NOMO-1 treated with DMSO at 0.1 percent for 48 hours (cell line): Measurements from ENCODE around the gene PDZD2.

ENCODE experiments used
- DNase-seq: peaks from one replicate; lab custom pipeline; 2025; ENCODE audit not compliant: unreplicated experiment; lab: John Stamatoyannopoulos, UW

The PDZD2 gene

DNA sequence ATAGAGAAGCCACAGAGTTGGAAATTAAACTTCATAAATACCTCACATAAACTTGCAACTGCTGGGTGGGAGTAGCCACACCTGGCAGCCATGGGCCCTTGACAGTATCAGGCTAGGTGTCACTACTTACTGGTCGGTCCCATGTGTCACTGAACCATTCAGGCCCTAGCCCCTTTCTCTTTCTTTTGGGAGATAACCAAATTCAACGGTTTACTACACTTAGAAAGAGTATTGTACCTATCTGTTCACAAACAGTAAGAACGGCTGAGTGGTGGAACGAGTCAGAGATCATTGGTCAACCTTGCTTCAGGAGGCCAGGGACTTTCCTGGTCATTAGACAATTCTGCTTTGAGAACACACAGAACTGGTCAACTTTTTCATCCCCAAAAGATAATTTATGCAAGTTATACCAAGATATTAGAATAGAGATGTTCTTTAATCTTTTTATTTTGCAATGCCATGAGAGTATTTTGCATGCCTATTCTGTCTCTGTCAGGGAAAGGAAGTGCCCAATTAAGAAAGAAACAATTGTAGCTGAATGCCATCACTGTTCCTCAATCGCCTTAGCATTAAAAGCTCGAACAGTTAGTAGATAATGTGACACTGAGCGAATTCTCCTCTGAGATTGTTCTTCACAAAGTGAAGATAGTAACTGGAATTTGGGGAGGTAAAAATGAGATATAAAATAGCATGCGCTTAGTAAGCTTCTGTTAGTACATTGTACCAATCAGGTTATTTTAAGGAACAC, 484.3 kb downstream of the PDZD2 start:
- peak; percentile 67 for DNase-seq

DNA sequence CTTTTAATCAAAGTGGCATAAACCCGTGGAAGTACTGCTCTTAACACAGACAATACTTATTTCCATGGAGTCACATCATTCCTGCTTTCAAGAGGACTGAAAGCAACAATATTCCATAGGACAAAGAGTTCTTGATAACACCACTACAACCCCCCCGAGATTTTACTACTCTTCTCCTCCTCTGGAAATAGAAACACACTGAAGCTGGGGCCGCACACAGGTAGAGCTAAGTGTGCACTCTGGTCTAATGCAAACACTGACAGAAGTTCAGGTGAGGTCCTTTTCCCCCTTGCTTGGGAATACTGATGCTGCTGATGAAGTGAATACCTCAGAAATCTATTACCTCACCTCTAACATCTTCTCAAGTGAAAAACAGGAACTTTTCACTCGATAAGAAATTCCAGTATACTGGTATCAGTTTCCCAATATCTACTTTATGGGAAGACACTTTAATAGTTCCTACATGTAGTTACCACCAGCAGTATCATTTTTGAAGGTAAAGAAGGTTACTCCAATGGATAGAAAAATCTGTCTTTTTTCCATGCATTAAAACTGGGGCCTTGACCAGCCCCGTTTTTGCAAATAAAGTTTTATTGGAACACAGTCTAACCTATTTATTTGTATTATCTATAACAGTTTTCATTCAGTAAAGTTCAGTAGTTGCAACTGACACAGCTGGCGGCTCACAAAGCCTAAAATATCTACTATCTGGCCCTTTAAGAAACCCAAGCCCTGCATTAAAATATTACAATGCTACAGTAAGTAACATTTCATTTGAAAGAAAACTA, 485.2 kb downstream of the PDZD2 start:
- no peak for DNase-seq

DNA sequence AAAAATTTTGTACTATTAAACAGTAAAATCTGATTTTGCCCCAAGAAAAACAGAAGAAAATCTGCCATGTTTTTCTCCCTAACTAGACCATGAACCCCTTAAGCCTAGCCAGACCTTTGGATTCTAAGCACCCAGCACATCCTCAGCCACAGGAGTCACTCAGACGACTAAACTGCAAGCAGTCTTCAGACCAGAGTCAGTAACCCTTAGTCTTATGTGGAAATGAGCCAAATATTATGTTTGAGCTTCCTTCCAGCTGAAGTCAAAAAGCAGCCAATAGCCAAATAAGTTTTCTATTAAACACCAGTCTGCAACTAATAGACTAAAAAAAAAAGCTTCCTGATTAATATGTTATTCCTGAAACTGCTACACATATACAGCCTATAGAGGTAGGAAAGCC, 487.8 kb downstream of the PDZD2 start:
- no peak for DNase-seq

DNA sequence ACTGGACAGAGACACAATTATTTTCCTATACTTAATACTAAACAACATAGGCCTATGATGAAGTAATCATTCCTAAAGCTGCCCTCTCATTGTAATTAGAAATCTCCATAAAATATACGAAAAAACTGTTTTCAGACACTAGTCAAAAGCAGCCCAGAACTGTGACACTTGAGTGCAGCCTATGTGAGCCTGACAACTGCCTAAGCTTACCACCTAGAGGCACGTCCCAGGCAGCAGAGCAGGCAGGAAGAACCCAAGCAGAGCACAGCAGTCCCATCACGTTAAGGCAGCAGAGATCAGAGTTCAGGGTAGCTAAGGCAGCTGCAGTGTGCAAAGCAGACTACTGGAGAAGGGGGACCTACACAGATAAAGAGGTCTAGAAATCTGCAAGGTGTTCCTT, 488.8 kb downstream of the PDZD2 start:
- DNase-seq, result no peak

DNA sequence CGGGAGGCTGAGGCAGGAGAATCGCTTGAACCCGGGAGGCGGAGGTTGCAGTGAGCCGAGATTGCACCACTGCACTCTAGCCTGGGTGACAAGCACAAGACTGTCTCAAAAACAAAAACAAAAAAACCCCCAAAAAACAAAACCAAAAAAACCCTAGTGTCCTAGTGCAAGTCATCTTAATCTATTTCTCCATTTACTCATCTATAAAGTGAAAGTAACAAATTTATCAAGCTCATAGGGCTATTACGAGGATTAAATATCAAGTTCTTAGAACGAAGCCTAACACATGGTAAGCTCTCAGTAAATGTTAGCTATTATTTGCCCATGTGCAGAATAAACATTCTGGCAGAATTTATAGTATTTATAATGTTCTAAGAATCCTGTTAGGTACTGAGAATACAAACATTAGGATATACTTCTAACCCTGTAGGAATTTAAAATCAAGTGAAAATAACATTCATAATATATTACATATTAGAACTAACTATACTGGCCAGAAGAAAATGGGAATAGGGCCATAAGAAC, 490.2 kb downstream of the PDZD2 start:
- no peak for DNase-seq

DNA sequence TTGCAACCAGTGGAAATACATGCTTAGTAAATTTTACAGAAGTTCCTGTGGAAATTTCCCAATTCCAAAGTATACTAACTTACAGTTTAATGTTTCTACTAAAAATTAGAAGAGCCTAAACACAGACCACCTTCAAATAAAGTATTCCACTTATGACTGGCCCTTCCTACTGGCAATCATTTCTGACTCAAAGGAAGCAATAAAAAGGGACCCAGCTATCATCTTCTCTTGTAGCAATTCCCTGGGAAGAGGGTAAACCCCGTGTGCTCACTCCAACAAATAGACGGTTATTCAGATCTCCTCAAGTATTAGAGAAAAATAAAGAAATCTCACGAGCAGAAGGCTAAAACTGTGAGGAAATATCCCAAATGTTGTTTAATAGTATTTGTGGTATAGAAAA, 491.9 kb downstream of the PDZD2 start:
- DNase-seq, result no peak

DNA sequence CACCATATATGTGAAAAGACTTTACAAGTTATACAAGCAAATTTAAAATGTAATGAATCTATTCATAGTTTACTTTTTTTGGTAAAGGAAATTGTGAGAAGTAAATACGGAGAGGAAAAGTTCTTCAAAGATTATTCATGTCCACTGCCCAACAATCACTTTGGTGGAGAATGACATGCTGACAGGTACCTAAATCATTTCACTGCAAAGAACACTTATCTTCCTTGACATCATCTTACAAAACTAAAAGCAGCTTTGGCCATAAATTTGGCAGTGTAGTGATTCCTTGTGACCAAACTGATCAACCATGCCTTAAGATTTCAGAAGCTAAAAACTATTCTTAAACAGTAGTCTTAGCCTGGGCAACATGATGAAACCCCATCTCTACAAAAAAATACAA, 492.7 kb downstream of the PDZD2 start:
- no peak for DNase-seq

DNA sequence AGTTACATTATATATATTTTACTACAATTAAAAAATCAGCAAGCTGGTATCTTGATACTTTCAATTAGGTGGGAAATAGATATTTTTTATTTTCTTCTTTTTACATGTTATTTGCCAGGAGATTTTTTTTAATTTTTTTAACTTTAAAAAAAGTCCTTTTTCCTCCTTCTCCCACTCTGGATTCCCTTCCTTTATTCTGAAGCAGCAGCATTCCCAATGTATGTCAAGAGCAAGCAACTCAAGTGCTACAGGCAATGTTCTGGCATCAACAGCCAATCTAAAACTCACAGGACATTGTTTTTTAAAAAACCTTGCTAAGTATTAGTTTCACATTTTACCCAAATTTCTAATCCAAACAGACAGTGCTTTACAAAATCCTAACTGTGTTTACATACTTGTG, 493.8 kb downstream of the PDZD2 start:
- DNase-seq, result no peak

DNA sequence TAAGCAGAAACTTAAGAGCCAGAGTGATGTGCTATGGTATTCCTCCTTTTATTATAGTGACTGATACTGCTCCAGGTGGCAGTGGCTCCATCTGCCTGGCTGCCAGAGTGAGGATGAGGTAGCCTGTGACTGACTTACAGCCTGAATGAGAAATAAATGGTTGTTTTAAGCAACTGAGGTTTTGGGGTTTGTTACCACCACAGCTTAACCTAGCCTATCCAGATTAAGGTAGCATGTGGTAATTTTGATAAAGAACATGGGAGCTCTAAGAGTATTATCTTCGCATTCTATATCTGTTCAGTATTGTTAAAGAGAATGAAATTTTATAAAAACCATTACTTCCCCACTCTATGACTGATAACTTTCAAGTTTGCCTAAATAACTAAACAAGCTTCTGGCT, 496.2 kb downstream of the PDZD2 start:
- no peak for DNase-seq

DNA sequence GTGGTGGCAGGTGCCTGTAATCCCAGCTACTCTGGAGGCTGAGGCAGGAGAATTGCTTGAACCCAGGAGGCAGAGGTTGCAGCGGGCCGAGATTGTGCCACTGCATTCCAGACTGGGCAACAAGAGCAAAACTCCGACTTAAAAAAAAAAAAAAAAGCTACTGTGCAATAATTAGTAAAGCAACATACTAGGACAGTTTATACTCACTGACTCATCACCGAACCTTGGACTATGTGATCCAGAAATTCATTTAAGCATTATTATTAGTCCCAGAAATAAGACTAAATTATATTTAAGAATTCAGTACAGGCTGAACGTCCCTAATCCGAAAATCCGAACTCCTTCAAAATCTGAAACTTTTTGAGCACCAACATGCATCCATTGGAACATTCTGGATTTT, 497.4 kb downstream of the PDZD2 start:
- DNase-seq, result no peak

DNA sequence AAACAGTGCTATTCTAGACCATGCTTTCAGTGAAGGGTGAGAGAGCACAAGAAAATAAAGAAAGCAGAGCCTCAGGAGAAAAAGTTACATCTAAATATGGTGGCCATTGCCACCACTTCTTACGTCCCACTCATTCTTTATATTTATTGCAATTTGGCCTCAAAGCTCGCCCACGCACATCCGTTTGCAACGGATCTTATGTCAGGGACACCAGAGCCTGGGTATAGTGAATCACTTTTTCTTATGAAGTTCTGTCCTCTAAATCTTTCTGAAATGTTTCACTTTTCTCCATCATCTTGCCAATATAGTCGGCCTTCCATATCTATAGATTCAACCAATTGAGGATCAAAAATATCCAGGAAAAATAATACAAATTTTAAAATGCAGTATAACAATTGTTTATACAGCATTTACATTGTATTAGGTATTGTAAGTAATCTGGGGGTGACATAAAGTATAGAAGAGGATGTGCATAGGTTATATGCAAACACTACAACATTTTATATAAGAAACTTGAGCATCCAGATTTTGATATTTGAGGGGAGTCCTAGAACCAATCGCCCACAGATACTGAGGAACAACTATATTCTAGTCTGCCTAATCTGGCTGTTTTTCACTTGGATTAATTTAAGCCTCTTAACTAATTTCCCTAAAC, 500.0 kb downstream of the PDZD2 start:
- no peak for DNase-seq

DNA sequence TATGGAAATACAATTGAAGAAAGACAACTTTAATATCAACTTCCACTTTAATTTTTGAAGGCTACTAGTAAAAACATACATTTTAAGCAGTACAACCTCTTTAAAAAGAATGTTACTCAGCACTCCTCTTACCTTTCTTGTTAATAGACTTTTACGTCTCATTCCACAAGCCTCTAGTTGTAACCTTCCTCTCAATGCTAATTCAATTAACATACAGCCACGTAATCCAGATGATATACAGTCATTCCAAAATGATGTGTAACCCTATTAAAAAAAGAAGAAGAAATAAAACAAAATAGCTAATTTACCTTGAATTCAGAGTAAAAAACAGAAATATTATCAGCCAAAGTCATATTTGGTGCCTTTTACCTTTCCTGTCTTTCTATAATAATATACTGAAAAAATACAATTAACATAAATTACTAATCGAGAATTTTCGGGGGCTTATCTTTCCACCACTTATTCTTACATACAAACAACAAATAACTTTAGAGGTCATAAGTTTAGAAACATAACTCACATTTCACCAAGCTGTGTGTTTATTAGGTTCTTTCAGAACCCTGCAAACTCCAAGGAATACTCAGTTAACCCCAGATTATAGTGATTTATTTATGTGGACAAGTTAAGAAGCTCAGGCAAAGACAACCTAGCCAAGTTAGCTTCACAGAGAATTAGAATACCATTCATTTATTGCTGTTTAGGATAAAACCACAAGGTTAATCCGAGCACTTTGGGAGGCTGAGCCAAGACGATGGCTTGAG, 504.9 kb downstream of the PDZD2 start:
- no peak for DNase-seq

DNA sequence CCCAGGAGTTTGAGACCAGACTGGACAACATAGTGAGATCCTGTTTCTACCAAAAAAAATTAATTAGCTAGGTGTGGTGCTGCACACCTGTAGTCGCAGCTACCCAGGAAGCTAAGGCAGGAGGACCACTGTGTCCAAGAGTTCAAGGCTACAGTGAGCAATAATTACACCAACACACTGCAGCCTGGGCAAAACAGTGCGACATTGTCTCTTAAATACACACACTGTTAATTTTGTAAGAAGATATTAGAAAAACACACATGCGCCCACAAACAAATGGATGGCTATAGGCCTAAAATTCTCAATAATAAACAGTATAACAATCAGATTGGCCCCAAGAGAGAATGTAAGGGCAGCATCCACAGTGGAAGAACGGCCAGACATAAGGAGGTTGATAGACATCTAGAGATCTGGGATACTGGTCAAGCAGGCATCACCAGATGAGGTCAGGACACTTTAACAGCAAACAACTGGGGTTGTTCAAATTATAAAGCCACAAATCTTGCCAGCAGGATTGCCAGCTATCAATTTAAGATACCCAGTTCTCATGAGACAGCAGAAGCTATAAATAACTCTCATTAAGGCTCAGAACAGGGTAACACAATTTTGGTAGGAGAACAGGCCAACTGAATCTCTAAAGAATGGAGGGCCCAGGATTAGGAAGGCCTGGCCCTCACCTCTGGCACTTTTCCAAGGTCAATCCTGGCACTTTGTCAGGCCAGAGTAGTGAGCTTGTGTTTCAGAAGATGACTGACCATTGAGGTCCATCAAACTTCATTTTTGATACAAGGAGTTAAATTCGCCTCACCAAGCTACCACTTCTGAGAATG, 505.7 kb downstream of the PDZD2 start:
- no peak for DNase-seq

DNA sequence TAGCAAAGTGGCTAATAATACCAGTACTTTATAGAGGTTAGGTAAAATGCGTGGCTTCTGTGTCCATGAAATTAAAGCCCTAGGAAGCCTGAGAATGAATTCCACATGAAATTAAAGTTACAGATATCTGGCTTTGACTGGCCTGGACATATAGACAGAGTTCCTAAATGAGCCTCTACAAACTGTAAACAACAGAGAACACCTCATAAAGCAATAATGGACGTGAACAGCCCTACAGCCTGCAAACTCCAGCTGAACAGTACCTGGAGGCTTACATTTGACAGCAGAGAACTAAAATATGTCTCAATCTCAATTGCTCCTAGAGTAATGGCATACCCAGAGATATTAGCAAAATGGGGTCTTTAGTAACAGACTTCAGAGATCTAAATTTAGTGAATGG, 506.4 kb downstream of the PDZD2 start:
- no peak for DNase-seq

DNA sequence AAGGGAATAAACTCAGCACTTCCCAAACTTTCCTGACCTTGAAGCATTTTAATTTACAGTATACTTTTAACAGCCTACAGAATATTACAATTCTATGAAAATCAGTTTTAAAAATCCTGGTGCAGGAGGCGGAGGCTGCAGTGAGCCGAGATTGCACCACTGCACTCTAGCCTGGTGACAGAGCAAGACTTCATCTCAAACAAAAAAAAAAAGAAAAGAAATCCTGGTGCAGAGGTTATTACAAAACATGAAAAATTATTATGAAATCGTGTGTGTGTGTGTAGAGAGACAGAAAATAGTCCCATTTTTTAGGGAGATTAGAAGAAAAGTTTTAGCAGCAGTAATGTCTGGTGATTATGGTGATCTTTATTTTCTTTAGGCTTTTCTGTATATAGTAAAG, 508.3 kb downstream of the PDZD2 start:
- peak; percentile 89 for DNase-seq

DNA sequence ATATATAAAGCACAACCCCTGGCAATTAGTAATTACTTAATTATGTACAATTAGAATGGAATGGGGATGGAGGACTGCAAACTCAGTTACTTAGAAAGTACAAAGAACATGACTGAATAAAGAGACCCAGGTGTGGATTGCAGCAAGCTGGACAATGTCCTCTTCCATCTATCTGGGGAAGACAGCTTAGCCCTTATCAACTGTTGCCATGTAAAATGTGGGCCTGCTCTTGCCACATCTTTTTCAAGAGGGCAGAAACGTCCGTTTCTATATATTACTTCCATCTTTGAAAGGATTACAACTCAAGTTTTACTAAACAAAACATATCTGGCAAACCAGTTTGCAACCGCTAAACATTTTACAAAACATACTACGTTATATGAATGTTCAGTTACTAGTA, 509.0 kb downstream of the PDZD2 start:
- DNase-seq, result peak; percentile 39

DNA sequence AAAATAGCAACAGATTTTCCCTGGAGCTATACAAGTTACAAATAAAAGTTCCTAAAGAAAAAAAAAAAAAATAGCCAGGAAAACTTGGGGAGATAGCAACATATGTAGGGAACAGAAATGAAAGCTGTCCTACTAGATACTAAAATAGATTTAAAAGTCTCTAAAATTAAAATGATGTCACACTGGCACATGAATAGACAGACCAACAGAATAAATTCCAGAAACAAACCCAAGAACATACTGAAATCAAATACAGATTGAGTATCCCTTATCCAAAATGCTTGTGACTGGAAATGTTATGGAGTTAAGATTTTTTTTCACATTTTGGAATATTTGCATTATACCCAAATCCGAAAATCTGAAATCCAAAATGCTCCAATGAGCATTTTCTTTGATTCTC, 511.4 kb downstream of the PDZD2 start:
- DNase-seq, result no peak

DNA sequence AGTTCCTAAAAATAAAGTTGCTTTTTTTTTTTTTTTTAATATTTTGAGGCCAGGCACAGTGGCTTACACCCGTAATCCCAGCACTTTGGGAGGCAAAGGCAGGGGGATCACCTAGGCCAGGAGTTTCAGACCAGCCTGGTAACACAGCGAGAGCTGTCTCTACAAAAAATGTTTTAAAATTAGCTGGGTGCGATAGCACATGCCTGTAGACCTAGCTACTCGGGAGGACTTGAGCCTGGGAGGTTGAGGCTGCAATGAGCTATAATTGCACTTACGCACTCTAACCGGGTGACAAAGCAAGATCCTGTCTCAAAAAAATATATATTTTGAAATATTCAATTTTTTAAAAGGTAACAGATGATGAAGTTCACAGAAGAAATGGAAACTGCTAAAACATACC, 512.3 kb downstream of the PDZD2 start:
- DNase-seq, result no peak

DNA sequence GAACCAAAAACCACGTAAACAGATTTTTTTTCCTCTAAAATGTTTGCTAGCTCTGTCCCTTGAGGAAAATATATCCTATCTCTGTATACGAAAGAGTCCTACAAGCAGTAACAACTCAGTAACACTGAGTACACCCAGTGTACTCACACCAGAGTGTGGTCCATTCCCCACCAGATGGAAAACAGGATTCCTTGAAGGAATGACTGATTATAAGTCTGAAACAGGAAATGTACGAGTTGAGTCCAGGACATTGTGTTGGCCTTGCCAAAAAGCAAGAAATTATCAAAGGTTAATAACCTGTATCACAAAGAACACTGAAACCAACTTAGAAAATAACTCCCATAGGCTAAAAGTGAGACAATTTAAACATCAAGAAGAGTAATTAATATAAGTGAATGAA, 514.8 kb downstream of the PDZD2 start:
- DNase-seq, result no peak

DNA sequence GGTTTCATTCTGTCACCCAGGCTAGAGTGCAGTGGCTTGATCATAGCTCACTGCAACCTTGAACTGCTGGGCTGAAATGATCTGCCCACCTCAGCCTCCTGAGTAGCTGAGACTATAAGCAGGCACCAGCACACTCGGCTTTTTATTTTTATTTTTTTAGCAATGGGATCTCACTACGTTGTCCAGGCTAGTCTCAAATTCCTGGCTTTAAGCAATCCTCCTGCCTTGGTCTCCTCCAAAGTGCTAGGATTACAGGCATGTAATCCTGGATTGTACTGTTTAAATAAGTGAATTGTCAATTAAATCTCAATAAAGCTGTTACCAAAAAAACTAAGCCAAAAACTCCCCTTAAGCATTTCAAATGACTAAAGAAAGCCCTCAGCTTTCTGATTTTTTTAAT, 516.3 kb downstream of the PDZD2 start:
- no peak for DNase-seq
